Activated effector memory CD4-positive, alpha-beta T cell treated with Interleukin-2 at 50 U/mL for 16 hours (primary cell): ENCODE results near the gene TRMT10B.
A peak's percentile ranks its signal among the peaks of the same experiment; 100 is the strongest.
"Not testable (repeated sequence)": the region's sequence is repeated elsewhere in the genome, so short reads cannot be mapped to it uniquely, and the experiment has no call there.

Experiments used
- DNase-seq: peaks from one replicate; pipeline ENCODE4 v3.0.0-alpha.2; 2020

Gene TRMT10B

GRCh38 chr9:37751704-37752103, 1.9 kb upstream of the TRMT10B start:
- DNase-seq, result not testable (repeated sequence)

DNA sequence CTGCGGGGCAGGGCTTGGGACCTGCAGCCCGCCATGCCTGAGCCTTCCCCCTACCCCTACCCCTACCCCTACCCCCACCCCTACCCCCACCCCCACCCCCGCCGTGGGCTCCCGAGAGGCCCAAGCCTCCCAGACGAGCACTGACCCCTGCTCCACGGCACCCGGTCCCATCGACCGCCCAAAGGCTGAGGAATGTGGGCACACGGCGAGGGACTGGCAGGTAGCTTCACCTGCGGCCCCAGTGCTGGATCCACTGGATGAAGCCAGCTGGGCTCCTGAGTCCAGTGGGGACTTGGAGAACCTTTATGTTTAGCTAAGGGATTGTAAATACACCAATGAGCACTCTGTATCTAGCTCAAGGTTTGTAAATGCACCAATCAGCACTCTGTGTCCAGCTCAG, 1.5 kb upstream of the TRMT10B start:
- not testable (repeated sequence) for DNase-seq

- DNase-seq, result no peak
These were observed 740 bp upstream of the TRMT10B start for GRCh38 chr9:37752642-37753488.

- no peak for DNase-seq
These were observed 5.1 kb downstream of the TRMT10B start for GRCh38 chr9:37758747-37759146.

- DNase-seq, result no peak
These were observed 7.0 kb downstream of the TRMT10B start for GRCh38 chr9:37760416-37761161.

DNA sequence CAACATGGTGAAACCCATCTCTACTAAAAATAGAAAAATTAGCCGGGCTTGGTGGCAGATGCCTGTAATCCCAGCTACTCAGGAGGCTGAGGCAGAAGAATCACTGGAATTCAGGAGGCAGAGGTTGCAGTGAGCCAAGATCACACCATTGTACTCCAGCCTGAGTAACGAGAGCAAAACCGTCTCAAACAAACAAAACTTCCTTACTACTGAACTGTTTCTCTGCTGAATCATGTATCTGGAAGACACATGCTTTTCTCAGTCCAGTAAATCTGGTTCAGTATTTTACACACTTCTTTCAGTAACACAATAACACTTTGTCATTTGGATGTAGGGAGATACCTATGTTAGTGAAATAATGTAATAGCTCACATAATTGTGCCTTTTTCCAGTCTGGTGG, 7.9 kb downstream of the TRMT10B start:
- DNase-seq, result no peak

DNA sequence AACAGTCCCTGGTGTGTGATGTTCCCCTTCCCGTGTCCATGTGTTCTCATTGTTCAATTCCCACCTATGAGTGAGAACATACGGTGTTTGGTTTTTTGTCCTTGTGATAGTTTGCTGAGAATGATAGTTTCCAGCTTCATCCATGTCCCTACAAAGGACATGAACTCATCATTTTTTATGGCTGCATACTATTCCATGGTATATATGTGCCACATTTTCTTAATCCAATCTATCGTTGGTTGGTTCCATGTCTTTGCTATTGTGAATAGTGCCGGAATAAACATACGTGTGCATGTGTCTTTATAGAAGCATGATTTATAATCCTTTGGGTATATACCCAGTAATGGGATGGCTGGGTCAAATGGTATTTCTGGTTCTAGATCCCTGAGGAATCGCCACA, 11.7 kb downstream of the TRMT10B start:
- not testable (repeated sequence) for DNase-seq

DNA sequence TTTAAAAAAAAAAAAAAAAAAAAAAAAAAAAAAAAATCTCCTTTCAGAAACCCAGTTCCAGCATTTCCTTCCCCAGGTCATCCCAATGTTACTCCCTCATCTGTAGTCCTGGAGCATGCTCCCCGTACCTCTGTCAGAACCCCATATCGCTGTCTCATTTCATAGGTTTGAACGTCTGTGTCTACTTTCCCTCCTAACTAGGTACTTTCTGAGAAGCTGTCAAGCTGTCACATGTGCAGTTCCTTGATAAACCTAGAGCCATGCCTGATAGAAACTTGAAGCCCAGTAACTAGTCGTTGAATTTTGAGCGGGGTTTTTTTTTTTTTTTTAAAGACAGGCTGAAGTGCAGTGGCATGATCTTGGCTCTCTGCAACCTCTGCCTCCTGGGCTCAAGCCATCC, 15.7 kb downstream of the TRMT10B start:
- DNase-seq, result no peak

DNA sequence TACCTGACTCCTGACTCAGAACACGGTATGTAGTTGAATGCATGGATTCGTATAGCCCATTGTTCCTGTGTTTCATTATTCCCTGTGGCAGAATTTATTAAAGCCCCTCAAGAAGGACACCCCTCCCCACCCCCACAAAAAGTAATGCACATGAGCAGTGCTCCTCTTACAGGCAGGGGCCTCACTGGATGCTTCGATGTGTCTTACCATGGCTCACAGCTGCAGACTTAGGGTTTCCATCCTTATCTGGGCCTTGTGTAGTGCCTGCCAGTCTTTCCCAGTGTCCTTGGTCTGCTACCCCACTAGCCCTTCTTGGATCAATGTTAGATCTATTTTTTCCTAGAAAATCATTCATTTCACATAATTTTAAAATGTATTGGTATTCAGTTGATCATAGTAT, 16.4 kb downstream of the TRMT10B start:
- no peak for DNase-seq

DNA sequence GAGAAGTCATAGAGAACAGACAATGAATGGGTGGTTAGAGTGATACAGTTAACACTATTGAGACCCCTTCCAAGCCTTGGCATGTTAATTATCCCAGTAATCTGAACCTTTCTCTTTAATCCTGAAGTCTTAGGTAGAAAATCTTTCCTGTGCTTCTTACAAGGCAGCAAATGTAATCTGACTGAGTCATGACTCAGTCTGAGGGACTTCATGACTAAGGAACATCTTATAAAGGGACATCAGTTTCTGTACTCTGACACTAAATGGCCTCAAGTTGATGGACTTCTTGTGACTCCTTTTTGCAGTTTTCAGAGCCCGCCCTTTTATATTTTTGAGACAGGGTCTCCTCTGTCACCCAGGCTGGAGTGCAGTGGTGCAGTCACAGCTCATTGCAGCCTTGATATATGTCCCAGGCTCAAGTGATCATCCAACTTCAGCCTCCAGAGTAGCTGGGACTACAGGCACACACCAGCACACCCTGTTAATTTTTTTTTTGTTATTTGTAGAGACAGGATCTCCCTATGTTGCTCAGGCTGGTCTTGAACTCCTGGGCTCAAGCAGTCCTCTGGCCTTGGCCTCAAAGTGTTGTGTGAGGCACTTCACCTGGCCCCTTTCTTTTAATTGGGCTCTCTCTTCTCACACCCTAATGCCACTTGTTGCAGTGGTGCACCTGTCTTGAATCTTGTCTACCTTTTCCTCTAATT, 21.8 kb downstream of the TRMT10B start:
- DNase-seq, result no peak

- DNase-seq, result no peak
These were observed 22.7 kb downstream of the TRMT10B start for GRCh38 chr9:37776328-37776727.

DNA sequence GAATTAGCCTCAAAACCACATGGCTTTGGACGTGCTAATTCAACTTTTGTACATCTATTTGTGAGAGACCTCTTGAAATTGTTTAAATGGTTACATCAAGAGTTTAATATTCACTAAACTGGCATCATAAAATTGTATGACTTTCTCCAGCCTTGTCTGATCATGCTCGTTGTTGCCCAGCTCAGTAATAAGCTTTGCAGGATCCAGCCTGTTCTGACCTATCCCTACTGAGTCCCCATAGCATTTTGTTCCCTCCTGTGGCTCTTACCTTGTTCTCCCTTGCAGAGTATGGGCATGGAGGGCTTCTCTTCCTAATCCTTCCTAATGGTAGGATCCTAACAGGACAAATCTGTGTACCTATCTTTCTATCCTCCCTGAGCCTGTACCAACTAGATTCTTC, 24.9 kb downstream of the TRMT10B start:
- DNase-seq, result no peak

GRCh38 chr9:37784291-37784615, 30.6 kb downstream of the TRMT10B start:
- DNase-seq, result no peak

GRCh38 chr9:37784616-37785483, 31.2 kb downstream of the TRMT10B start, which contains the start of gene EXOSC3:
TSS of gene EXOSC3 (minus strand) at chr9:37785064. CDS start at chr9:37785044, 20 bp downstream.
- peak; percentile 82 for DNase-seq

- no peak for DNase-seq
These were observed 33.5 kb downstream of the TRMT10B start for GRCh38 chr9:37787059-37787458.

- no peak for DNase-seq
These were observed 34.7 kb downstream of the TRMT10B start for GRCh38 chr9:37788332-37788731.

- DNase-seq, result no peak
These were observed 36.5 kb downstream of the TRMT10B start for GRCh38 chr9:37790096-37790495.

GRCh38 chr9:37792122-37792521, 38.5 kb downstream of the TRMT10B start:
- no peak for DNase-seq

- no peak for DNase-seq
These were observed 42.6 kb downstream of the TRMT10B start for GRCh38 chr9:37796232-37796631.

DNA sequence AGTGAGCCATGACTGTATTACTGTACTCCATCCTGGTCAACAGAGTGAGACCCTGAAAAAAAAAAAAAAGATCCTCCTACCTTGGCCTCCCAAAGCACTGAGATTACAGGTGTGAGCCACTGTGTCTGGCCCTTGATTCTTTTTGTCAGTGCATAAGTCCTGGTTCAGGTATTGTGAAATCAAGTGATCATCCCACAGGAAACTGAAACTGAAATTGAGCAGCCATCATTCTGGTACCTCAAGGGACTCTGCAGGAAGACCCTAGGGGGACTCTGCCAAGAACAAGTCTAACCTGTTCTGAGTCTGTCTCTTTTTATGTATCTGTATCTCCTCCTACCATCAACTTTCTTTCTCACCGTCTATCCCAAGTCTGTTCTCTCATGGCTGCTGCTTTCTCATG, 45.1 kb downstream of the TRMT10B start:
- DNase-seq, result no peak

GRCh38 chr9:37800631-37801286, 47.2 kb downstream of the TRMT10B start, which contains the start of gene DCAF10:
TSS of gene DCAF10 (plus strand) at chr9:37800797. CDS start at chr9:37800867, 70 bp downstream.
- DNase-seq, result peak; percentile 85

DNA sequence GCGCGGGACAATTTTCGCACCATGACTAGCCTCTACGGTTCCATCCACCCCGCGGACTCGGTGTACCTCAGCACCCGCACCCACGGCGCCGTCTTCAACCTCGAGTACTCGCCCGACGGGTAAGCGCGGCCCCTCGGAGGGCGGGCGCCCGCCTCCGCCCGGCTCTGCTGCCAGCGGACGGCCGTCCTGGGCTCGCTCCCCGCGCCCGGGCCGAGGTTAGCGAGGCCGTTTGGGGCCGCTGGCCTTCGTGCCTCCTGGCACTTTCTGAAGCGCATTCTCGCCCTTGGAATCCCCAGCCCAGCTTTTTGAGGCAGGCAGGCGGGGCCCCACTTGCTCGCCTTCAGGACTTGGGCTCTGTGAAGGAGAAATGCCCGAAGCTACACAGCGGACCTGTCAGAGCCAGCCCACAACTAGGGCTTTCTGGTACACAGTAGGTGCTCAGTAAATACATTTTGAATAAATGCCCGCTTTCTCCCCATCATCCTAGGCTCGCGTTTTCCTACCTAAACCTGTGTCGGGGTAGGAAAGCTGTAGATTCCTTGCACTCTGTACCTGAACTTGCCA, 47.8 kb downstream of the TRMT10B start:
- DNase-seq, result no peak
